GM13977 (cell line): ENCODE results near the gene CDH13.

Experiments used
- DNase-seq: peaks from one replicate; pipeline ENCODE4 v3.0.0; 2012; ENCODE audit warnings: low spot score
- in situ Hi-C: fragments of 300-500 bp; cut with MboI; formaldehyde crosslinking; loops from one replicate; pipeline ENCODE4 v1.12.0; 2022; ENCODE audit warnings: low sequenced_read_pairs, low pct_unique_long_range_greater_than_20kb, mixed read lengths, inconsistent platforms; ENCODE audit not compliant: unreplicated experiment
- TF ChIP-seq, protein P1 (sequence below): IDR thresholded peaks from 2 replicates; pipeline ENCODE4 v1.5.1; 2012; ENCODE audit warnings: mild to moderate bottlenecking, control low read depth; ENCODE audit not compliant: insufficient read depth; ENCODE audit errors: extremely low read depth, missing control alignments

CDH13 gene

DNA sequence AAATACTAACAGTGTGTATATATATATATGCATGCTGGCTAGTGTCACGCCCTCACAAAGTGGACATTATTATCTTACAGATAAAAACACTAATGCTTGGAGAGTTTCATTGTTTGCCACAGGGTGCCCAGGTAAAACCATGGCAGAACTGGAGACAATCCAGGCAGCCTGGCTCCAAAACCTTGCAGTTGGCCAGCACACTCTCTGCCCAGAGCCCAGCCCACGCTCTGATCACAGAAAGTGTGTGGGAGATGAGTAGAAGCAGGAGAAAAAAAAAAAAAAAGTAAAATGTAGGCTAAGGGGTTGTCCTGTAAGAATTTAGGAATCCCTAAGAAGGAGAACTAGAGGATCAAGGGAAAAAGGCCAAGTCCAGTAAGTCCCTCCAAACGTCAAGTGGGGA, 538.0 kb downstream of the CDH13 start:
- in situ Hi-C loops = no loop called here
- TF ChIP-seq, protein P1, sequence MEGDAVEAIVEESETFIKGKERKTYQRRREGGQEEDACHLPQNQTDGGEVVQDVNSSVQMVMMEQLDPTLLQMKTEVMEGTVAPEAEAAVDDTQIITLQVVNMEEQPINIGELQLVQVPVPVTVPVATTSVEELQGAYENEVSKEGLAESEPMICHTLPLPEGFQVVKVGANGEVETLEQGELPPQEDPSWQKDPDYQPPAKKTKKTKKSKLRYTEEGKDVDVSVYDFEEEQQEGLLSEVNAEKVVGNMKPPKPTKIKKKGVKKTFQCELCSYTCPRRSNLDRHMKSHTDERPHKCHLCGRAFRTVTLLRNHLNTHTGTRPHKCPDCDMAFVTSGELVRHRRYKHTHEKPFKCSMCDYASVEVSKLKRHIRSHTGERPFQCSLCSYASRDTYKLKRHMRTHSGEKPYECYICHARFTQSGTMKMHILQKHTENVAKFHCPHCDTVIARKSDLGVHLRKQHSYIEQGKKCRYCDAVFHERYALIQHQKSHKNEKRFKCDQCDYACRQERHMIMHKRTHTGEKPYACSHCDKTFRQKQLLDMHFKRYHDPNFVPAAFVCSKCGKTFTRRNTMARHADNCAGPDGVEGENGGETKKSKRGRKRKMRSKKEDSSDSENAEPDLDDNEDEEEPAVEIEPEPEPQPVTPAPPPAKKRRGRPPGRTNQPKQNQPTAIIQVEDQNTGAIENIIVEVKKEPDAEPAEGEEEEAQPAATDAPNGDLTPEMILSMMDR = no peak
- no peak for DNase-seq

DNA sequence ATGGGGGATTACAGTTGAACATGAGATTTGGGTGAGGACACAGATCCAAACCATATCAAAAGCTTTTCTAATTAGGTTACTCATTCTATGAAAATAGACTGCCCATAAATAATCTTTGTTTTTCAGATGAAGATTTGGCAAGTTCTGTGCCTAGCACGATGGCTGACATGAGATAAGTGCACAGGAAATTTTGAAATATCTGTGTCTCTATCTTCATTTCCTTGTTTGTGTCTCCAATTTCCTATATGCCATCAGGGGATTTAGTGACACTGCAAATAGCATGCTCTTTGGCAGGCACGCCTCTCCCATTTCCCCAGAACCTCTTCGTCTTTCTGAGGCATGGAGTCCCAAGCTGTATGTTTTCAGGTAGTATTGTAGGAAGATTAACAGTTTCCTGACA, 544.6 kb downstream of the CDH13 start:
- no peak for DNase-seq
- TF ChIP-seq, protein P1 = no peak
- in situ Hi-C loops = no loop called here

DNA sequence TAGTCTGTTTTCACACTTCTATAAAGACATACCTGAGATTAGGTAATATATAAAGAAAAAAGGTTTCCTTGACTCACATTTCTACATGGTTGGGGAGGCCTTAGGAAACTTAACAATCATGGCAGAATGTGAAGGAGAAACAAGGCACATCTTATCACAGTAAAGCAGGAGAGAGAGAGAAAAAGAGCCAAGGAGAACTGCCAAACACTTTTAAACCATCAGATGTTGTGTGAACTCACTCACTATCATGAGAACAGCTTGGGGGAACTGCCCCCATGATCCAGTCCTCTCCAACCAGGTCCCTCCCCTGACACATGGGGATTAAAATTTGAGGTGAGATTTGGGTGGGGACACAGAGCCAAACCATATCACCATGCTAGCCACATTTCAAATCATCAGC, 547.9 kb downstream of the CDH13 start:
- in situ Hi-C loops = no loop called here
- TF ChIP-seq, protein P1 = no peak
- DNase-seq = no peak

DNA sequence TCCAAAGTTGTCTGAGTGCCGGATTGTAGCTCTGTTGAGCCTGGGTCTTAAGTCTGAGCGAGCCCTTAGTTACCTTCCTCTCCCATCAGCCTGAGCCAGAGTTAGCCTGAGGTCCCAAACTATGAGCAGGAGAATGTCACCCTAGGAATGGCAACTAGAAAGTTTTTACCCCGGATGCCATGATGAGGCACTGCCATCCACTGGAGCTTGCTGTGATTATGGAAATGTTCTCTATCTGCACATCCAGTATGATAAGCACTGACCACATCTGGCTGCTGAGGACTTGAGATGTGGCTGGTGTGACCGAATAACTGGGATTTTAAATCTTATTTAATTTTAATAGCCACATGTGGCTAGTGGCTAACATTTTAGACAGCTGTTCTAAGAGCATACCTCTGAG, 550.0 kb downstream of the CDH13 start:
- TF ChIP-seq, protein P1 = no peak
- no peak for DNase-seq
- in situ Hi-C loops = no loop called here

DNA sequence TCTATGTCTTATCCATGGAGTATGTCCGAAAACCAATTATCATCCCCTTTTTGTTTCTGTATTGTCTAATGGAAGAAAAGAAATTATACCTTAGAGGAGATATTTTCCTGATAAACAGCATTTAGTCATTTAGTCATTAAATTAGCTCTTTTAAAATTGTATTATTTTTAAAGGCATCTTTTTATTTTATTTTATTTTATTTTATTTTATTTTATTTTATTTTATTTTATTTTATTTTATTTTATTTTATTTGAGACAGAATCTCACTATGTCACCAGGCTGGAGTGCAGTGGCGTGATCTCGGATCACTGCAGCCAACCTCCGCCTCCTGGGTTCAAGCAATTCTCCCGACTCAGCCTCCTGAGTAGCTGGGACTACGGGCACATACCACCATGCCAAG, 559.1 kb downstream of the CDH13 start:
- no peak for DNase-seq
- in situ Hi-C loops = no loop called here

DNA sequence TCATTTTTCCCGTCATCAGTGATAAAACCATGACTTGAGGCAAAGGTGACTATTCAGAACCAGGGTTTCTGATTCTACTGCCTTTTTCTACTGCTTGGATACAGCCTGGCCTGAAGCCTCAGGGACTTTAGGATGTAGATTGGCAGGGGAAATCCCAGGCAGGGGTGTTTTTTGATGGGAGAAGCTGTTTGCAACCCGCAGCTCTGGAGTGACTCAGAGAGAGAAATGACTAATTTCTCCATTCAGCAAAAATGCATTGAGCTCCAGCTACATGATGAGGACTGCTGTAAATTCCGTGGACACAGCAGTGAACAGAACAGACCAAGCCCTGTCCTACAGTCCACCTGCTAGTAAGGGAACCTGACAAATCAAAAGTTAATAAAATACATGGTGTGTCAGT, 560.6 kb downstream of the CDH13 start:
- DNase-seq = peak; percentile 8
- in situ Hi-C loops = no loop called here
- TF ChIP-seq, protein P1 = no peak

More for the DNA sequence above, 559.1 kb downstream of the CDH13 start:
- TF ChIP-seq, protein P1 = no peak

DNA sequence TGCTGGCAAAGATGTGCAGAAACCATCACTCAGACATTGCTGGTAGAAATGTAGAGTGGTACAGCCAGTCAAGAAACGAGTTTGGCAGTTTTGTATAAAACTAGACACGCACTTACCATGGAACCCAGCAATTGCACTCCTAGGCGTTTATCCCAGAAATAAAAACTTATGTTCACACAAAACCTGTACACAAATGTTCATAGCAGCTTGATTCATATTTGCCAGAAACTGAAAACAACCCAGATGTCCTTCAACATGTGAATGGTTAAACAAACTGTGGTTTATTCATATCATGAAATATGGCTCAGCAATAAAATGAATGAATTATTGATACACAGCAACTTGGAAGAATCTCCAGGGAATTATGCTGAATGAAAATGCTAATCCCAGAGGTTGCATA, 570.0 kb downstream of the CDH13 start:
- in situ Hi-C loops = no loop called here
- DNase-seq = no peak

More for the DNA sequence above, 570.0 kb downstream of the CDH13 start:
- TF ChIP-seq, protein P1 = no peak
